Measurements from ENCODE around the gene MNT.

Gene MNT

GRCh38 chr17:2398655-2399571 lies 1.9 kb downstream of the MNT start:
- peak overlapping the region; percentile 100 for H3K4me2 ChIP-seq (ENCODE audit: insufficient read depth, low read length, poor library complexity, severe bottlenecking)
- H4K91ac ChIP-seq (ENCODE audit: low read depth, low read length, poor library complexity), result peak overlapping the region; percentile 38
- peak overlapping the region; percentile 97 for H2AFZ ChIP-seq (ENCODE audit: low read length)
- peaks cover 12% of the 10 kb centered on the region for H3K79me1 ChIP-seq (ENCODE audit: low read depth, low read length)
- peak overlapping the region; percentile 47 for H3K4ac ChIP-seq (ENCODE audit: low read length)
- no CpG with 5 or more reads among the region's 55 CpGs for WGBS, 2 donors (ENCODE audit: extremely low coverage in 2 of 2, insufficient read length in 2 of 2, insufficient replicate concordance in 1 of 2)
- peak; percentile 72 for DNase-seq (ENCODE audit: low spot score)
- peaks cover 41 to 61% of the 10 kb centered on the region in 2 donors for H3K4me1 ChIP-seq (ENCODE audit: control insufficient read depth in 2 of 2, insufficient read depth in 1 of 2, low read depth in 1 of 2, low read length in 2 of 2)
- no peaks in the 10 kb centered on the region for H3K27me3 ChIP-seq (ENCODE audit: control insufficient read depth in 3 of 3, insufficient read depth in 3 of 3, low read depth in 1 of 3, low read length in 3 of 3)
- H3K9me3 ChIP-seq (replicated peaks in 1 of 2; ENCODE audit: control insufficient read depth in 2 of 2, insufficient read depth in 1 of 2, low read depth in 1 of 2, low read length in 2 of 2), result no peaks in the 10 kb centered on the region
- peak overlapping the region; percentile 10 for H2BK120ac ChIP-seq (ENCODE audit: low read depth, low read length)
- peak overlapping the region; percentile 79 for H3K27ac ChIP-seq (replicated peaks; ENCODE audit: low read length)
- no peak overlapping the region for H3K23ac ChIP-seq (ENCODE audit: low read depth, low read length, poor library complexity)
- peak overlapping the region; percentile 25 for H3K14ac ChIP-seq (ENCODE audit: low read length)
- H2BK5ac ChIP-seq (ENCODE audit: low read length), result peak overlapping the region; percentile 69
- peak overlapping the region; percentile 32 for H2BK15ac ChIP-seq (ENCODE audit: low read length)
- peak overlapping the region; percentile 85 for H2AK5ac ChIP-seq (ENCODE audit: low read depth, low read length)
- H3K9ac ChIP-seq (ENCODE audit: low read depth, low read length, poor library complexity), result peak overlapping the region; percentile 79
- peak overlapping the region; percentile 14 for H2BK12ac ChIP-seq (ENCODE audit: low read length)
- peak overlapping the region; percentile 94 for H3K18ac ChIP-seq (ENCODE audit: low read length)
- no peak overlapping the region for H4K8ac ChIP-seq (ENCODE audit: low read depth, low read length)
- peak overlapping the region; percentile 83 to 99 for H3K4me3 ChIP-seq (ENCODE audit: low read length in 2 of 2)
- H3K36me3 ChIP-seq (replicated peaks in 1 of 2; ENCODE audit: control insufficient read depth in 2 of 2, insufficient read depth in 2 of 2, low read length in 2 of 2), result no peaks in the 10 kb centered on the region

- no CpG with 5 or more reads among the region's 10 CpGs for WGBS, 2 donors (ENCODE audit: extremely low coverage in 2 of 2, insufficient read length in 2 of 2, insufficient replicate concordance in 1 of 2)
- H3K27ac ChIP-seq (replicated peaks; ENCODE audit: low read length), result no peak overlapping the region
- H3K4me1 ChIP-seq (ENCODE audit: control insufficient read depth in 2 of 2, insufficient read depth in 1 of 2, low read depth in 1 of 2, low read length in 2 of 2), result peaks cover 41 to 67% of the 10 kb centered on the region in 2 donors
- H3K18ac ChIP-seq (ENCODE audit: low read length), result no peak overlapping the region
- H2BK12ac ChIP-seq (ENCODE audit: low read length), result no peak overlapping the region
- no peak overlapping the region for H4K8ac ChIP-seq (ENCODE audit: low read depth, low read length)
- H4K91ac ChIP-seq (ENCODE audit: low read depth, low read length, poor library complexity), result no peak overlapping the region
- no peak overlapping the region for H2AFZ ChIP-seq (ENCODE audit: low read length)
- H3K4me3 ChIP-seq (ENCODE audit: low read length in 2 of 2), result peak overlapping the region in 1 of 2 donors; percentile 99
- peak overlapping the region; percentile 54 for H2AK5ac ChIP-seq (ENCODE audit: low read depth, low read length)
- no peaks in the 10 kb centered on the region for H3K9me3 ChIP-seq (replicated peaks in 1 of 2; ENCODE audit: control insufficient read depth in 2 of 2, insufficient read depth in 1 of 2, low read depth in 1 of 2, low read length in 2 of 2)
- no peak overlapping the region for H3K9ac ChIP-seq (ENCODE audit: low read depth, low read length, poor library complexity)
- H3K23ac ChIP-seq (ENCODE audit: low read depth, low read length, poor library complexity), result no peak overlapping the region
- no peak overlapping the region for H3K4me2 ChIP-seq (ENCODE audit: insufficient read depth, low read length, poor library complexity, severe bottlenecking)
- H3K36me3 ChIP-seq (replicated peaks in 1 of 2; ENCODE audit: control insufficient read depth in 2 of 2, insufficient read depth in 2 of 2, low read length in 2 of 2), result no peaks in the 10 kb centered on the region
- H3K27me3 ChIP-seq (ENCODE audit: control insufficient read depth in 3 of 3, insufficient read depth in 3 of 3, low read depth in 1 of 3, low read length in 3 of 3), result no peaks in the 10 kb centered on the region
- H2BK15ac ChIP-seq (ENCODE audit: low read length), result no peak overlapping the region
- peaks cover 14% of the 10 kb centered on the region for H3K79me1 ChIP-seq (ENCODE audit: low read depth, low read length)
- H3K4ac ChIP-seq (ENCODE audit: low read length), result no peak overlapping the region
- H3K14ac ChIP-seq (ENCODE audit: low read length), result no peak overlapping the region
- DNase-seq (ENCODE audit: low spot score), result no peak
- H2BK120ac ChIP-seq (ENCODE audit: low read depth, low read length), result no peak overlapping the region
- no peak overlapping the region for H2BK5ac ChIP-seq (ENCODE audit: low read length)
Observed at GRCh38 chr17:2398182-2398581, 2.7 kb downstream of the MNT start.

GRCh38 chr17:2397247-2398171 lies 3.4 kb downstream of the MNT start:
- Histone ChIP-seq H2BK15ac (ENCODE audit: low read length) (peak overlapping the region; percentile 80), H3K4me2 (ENCODE audit: insufficient read depth, low read length, poor library complexity, severe bottlenecking) (peak overlapping the region; percentile 65), H3K9me3 (replicated peaks in 1 of 2; ENCODE audit: control insufficient read depth in 2 of 2, insufficient read depth in 1 of 2, low read depth in 1 of 2, low read length in 2 of 2) (no peaks in the 10 kb centered on the region), H3K18ac (ENCODE audit: low read length) (peak overlapping the region; percentile 79), H2BK120ac (ENCODE audit: low read depth, low read length) (no peak overlapping the region), H3K4ac (ENCODE audit: low read length) (no peak overlapping the region), H3K14ac (ENCODE audit: low read length) (no peak overlapping the region), H2BK12ac (ENCODE audit: low read length) (no peak overlapping the region), H3K79me1 (ENCODE audit: low read depth, low read length) (peaks cover 14% of the 10 kb centered on the region), H3K4me1 (ENCODE audit: control insufficient read depth in 2 of 2, insufficient read depth in 1 of 2, low read depth in 1 of 2, low read length in 2 of 2) (peaks cover 38 to 64% of the 10 kb centered on the region in 2 donors), H2AFZ (ENCODE audit: low read length) (peak overlapping the region; percentile 82), H3K4me3 (ENCODE audit: low read length in 2 of 2) (peak overlapping the region; percentile 45 to 55), H3K36me3 (replicated peaks in 1 of 2; ENCODE audit: control insufficient read depth in 2 of 2, insufficient read depth in 2 of 2, low read length in 2 of 2) (no peaks in the 10 kb centered on the region), H3K9ac (ENCODE audit: low read depth, low read length, poor library complexity) (peak overlapping the region; percentile 30), H3K27ac (replicated peaks; ENCODE audit: low read length) (peak overlapping the region; percentile 85), H2BK5ac (ENCODE audit: low read length) (peak overlapping the region; percentile 91), H3K27me3 (ENCODE audit: control insufficient read depth in 3 of 3, insufficient read depth in 3 of 3, low read depth in 1 of 3, low read length in 3 of 3) (no peaks in the 10 kb centered on the region), H2AK5ac (ENCODE audit: low read depth, low read length) (peak overlapping the region; percentile 58), H3K23ac (ENCODE audit: low read depth, low read length, poor library complexity) (peak overlapping the region; percentile 76), H4K91ac (ENCODE audit: low read depth, low read length, poor library complexity) (no peak overlapping the region), H4K8ac (ENCODE audit: low read depth, low read length) (no peak overlapping the region)
- DNase-seq (ENCODE audit: low spot score), result no peak
- no CpG with 5 or more reads among the region's 12 CpGs for WGBS, 2 donors (ENCODE audit: extremely low coverage in 2 of 2, insufficient read length in 2 of 2, insufficient replicate concordance in 1 of 2)

Measured in neuronal stem cell (in vitro differentiated cells).